Gastrocnemius medialis (tissue), 4 donors: ENCODE results near the gene SPRY2. TPM values are rescaled to one million over a fixed set of nuclear protein-coding genes. Genes with fewer than 3 reads are reported as not detected.

Source experiments
- ATAC-seq, 2 donors: fragments of 150-250 bp; one replicate each; pipeline ENCODE4 v1.9.1; 2016
- DNase-seq, 2 donors: peaks; one replicate each; pipeline ENCODE4 v3.0.0-alpha.2; 2019
- H3K27ac ChIP-seq, 4 donors: fragments of 200-600 bp; sonication (generic); 1 replicate in 1 of 4; 2 replicates in 3 of 4; pipeline ENCODE4 v1.5.1; 2016 to 2018; ENCODE audit warnings: mild to moderate bottlenecking in 2 of 4, moderate library complexity in 1 of 4
- H3K27me3 ChIP-seq, 3 donors: fragments of 200-600 bp; sonication (generic) in 2 of 3; 1 replicate in 1 of 3; 2 replicates in 2 of 3; pipeline versions ENCODE4 v1.5.1 to v1.6.0; 2016 to 2019; ENCODE audit warnings: mild to moderate bottlenecking in 1 of 3, moderate library complexity in 1 of 3
- H3K36me3 ChIP-seq, 2 donors: fragments of 200-600 bp; sonication (generic) in 1 of 2; one replicate each; pipeline ENCODE4 v1.5.1; 2017 to 2018
- H3K4me1 ChIP-seq, 2 donors: fragments of 200-600 bp; sonication (generic) in 1 of 2; one replicate each; pipeline ENCODE4 v1.5.1; 2016 to 2017; ENCODE audit warnings: mild to moderate bottlenecking in 2 of 2
- H3K4me3 ChIP-seq, 4 donors: fragments of 200-600 bp; sonication (generic) in 3 of 4; 1 replicate in 1 of 4; 2 replicates in 3 of 4; pipeline ENCODE4 v1.5.1; 2016 to 2019; ENCODE audit warnings: mild to moderate bottlenecking in 2 of 4
- H3K9me3 ChIP-seq, 3 donors: fragments of 200-600 bp; sonication (generic) in 2 of 3; 1 replicate in 1 of 3; 2 replicates in 2 of 3; pipeline ENCODE4 v1.5.1; 2016 to 2019
- CTCF ChIP-seq, 5 experiments: fragments of 450-650 bp in 3 of 5; fragments of 200-600 bp in 2 of 5; sonication (generic) in 2 of 5; IDR thresholded peaks in 4 of 5; conservative IDR thresholded peaks in 1 of 5; 1 replicate in 4 of 5; 2 replicates in 1 of 5; pipeline ENCODE4 v1.5.1; 2016 to 2019; ENCODE audit warnings: antibody characterized with exemption in 5 of 5, mild to moderate bottlenecking in 3 of 5, moderate library complexity in 3 of 5
- POLR2A ChIP-seq, 2 donors: fragments of 450-650 bp; IDR thresholded peaks; one replicate each; pipeline ENCODE4 v1.6.1; 2017; ENCODE audit warnings: antibody characterized with exemption in 2 of 2, mild to moderate bottlenecking in 2 of 2, moderate library complexity in 2 of 2
- in situ Hi-C, 4 donors: fragments of 200-750 bp; cut with MboI; loops; one replicate each; pipeline versions ENCODE4 v1.15.0 to v1.8.0; 2017; ENCODE audit warnings: low sequenced_read_pairs in 4 of 4
- intact Hi-C: fragments of 100-400 bp; cut with DNase I; formaldehyde crosslinking; loops from one replicate; pipeline ENCODE4 v1.15.1; 2023; ENCODE audit warnings: low total_unique reads
- total RNA-seq, 4 donors: library from RNA; depleted of rRNA; stranded (reverse); fragments of >200 nt; gene quantifications; one replicate each; pipeline versions ENCODE4 v1.1.0 to v1.2.3, GENCODE V29; 2016

Gene SPRY2
- total RNA-seq, 4 donors from 2014 or later, result 15.7 to 32.2 (median 22.2) TPM

- intact Hi-C loops, result loop anchor here (1.0 to 5.0 kb wide), 3 partner anchors 21 to 685 kb away; no protein-coding TSS in a partner anchor
These were observed 23.1 kb upstream of the SPRY2 start for GRCh38 chr13:80363890-80364503.

GRCh38 chr13:80362481-80362880 lies 21.6 kb upstream of the SPRY2 start:
- Histone ChIP-seq H3K4me3 (no peak overlapping the region), H3K9me3 (no peaks in the 10 kb centered on the region), H3K27me3 (no peaks in the 10 kb centered on the region), H3K4me1 (peaks cover 9 to 13% of the 10 kb centered on the region in 2 donors), H3K27ac (peak overlapping the region in 1 of 4 donors; percentile 29), H3K36me3 (no peaks in the 10 kb centered on the region)
- no peak for TF ChIP-seq POLR2A (IDR thresholded peaks at IDR 0.05)
- no peak for TF ChIP-seq CTCF (IDR thresholded peaks at IDR 0.05 in 4 of 5, conservative IDR thresholded peaks at IDR 0.05 in 1 of 5)
- ATAC-seq (no peak), DNase-seq (no peak)
- intact Hi-C loops, result loop anchor here (5.0 kb wide), 1 partner anchor 585 kb away; no protein-coding TSS in a partner anchor
- in situ Hi-C loops, result loop anchor here (5.0 to 25.0 kb wide), 4 partner anchors 588 to 688 kb away; no protein-coding TSS in a partner anchor

More at GRCh38 chr13:80363890-80364503, 23.1 kb upstream of the SPRY2 start:
- ATAC-seq (peak; percentile 43 to 60), DNase-seq (no peak)
- Histone ChIP-seq H3K4me3 (peak overlapping the region; percentile 29 to 38 (median 36)), H3K27ac (peak overlapping the region in 3 of 4 donors; percentile 26 to 40 (median 29)), H3K36me3 (no peaks in the 10 kb centered on the region), H3K9me3 (no peaks in the 10 kb centered on the region), H3K4me1 (peaks cover 9 to 13% of the 10 kb centered on the region in 2 donors), H3K27me3 (no peaks in the 10 kb centered on the region)
- peak; percentile 46 to 87 (median 61) for TF ChIP-seq CTCF (IDR thresholded peaks at IDR 0.05 in 4 of 5, conservative IDR thresholded peaks at IDR 0.05 in 1 of 5)
- TF ChIP-seq POLR2A (IDR thresholded peaks at IDR 0.05), result no peak
- in situ Hi-C loops, result loop anchor here (5.0 to 25.0 kb wide), 4 partner anchors 589 to 689 kb away; no protein-coding TSS in a partner anchor

- ATAC-seq, result no peak
- Histone ChIP-seq H3K9me3 (no peaks in the 10 kb centered on the region), H3K27me3 (no peaks in the 10 kb centered on the region), H3K36me3 (no peaks in the 10 kb centered on the region), H3K4me3 (no peak overlapping the region), H3K27ac (peak overlapping the region in 2 of 4 donors; percentile 1 to 29), H3K4me1 (peaks cover 9 to 13% of the 10 kb centered on the region in 2 donors)
- intact Hi-C loops, result loop anchor here (5.0 kb wide), 1 partner anchor 585 kb away; no protein-coding TSS in a partner anchor
- DNase-seq, result no peak
- in situ Hi-C loops, result loop anchor here (5.0 to 25.0 kb wide), 4 partner anchors 587 to 687 kb away; no protein-coding TSS in a partner anchor
- no peak for TF ChIP-seq POLR2A (IDR thresholded peaks at IDR 0.05)
- no peak for TF ChIP-seq CTCF (IDR thresholded peaks at IDR 0.05 in 4 of 5, conservative IDR thresholded peaks at IDR 0.05 in 1 of 5)
These were observed 21.0 kb upstream of the SPRY2 start for GRCh38 chr13:80361883-80362327.

GRCh38 chr13:80361298-80361697 lies 20.4 kb upstream of the SPRY2 start:
- Histone ChIP-seq H3K4me3 (no peak overlapping the region), H3K27me3 (no peaks in the 10 kb centered on the region), H3K4me1 (peaks cover 9 to 13% of the 10 kb centered on the region in 2 donors), H3K9me3 (no peaks in the 10 kb centered on the region), H3K27ac (peak overlapping the region in 1 of 4 donors; percentile 1), H3K36me3 (no peaks in the 10 kb centered on the region)
- ATAC-seq, result no peak
- intact Hi-C loops, result loop anchor here (5.0 kb wide), 1 partner anchor 584 kb away; no protein-coding TSS in a partner anchor
- no peak for DNase-seq
- TF ChIP-seq CTCF (IDR thresholded peaks at IDR 0.05 in 4 of 5, conservative IDR thresholded peaks at IDR 0.05 in 1 of 5) (no peak), POLR2A (IDR thresholded peaks at IDR 0.05) (no peak)
- in situ Hi-C loops, result loop anchor here (5.0 to 25.0 kb wide), 4 partner anchors 586 to 686 kb away; no protein-coding TSS in a partner anchor
